ENCODE measurements around the gene MED27. TPM values are rescaled to one million over a fixed set of nuclear protein-coding genes. Genes with fewer than 3 reads are reported as not detected.

Gene MED27
- total RNA-seq, 1 donor from 2014 or later: 15.7 TPM

DNA sequence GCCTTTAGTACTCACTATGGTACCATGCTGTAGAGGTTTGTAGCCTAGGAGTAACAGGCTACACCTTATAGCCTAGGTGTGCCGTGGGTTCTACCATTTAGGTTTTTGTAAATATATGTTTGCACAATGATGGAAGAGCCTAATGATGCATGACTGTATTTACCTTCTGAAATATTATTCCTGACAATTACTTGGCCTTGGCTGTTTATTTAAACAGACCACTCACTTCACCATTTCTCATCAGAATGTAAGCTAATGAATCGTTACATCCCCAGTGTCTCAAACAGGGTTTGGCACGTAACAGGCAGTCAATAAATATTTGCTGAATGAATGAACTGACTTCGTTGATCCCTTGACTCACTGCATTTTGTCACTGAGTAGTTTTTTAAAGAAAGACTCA is 93.1 kb downstream of the MED27 start:
- no peaks in the 10 kb centered on the region for H3K27me3 ChIP-seq (ENCODE audit: low read depth)
- TF ChIP-seq, protein P1, sequence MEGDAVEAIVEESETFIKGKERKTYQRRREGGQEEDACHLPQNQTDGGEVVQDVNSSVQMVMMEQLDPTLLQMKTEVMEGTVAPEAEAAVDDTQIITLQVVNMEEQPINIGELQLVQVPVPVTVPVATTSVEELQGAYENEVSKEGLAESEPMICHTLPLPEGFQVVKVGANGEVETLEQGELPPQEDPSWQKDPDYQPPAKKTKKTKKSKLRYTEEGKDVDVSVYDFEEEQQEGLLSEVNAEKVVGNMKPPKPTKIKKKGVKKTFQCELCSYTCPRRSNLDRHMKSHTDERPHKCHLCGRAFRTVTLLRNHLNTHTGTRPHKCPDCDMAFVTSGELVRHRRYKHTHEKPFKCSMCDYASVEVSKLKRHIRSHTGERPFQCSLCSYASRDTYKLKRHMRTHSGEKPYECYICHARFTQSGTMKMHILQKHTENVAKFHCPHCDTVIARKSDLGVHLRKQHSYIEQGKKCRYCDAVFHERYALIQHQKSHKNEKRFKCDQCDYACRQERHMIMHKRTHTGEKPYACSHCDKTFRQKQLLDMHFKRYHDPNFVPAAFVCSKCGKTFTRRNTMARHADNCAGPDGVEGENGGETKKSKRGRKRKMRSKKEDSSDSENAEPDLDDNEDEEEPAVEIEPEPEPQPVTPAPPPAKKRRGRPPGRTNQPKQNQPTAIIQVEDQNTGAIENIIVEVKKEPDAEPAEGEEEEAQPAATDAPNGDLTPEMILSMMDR (IDR thresholded peaks at IDR 0.05): no peak
- no peak overlapping the region for H3K27ac ChIP-seq
- no peaks in the 10 kb centered on the region for H3K36me3 ChIP-seq
- intact Hi-C loops (cut with DNase I): no loop called here
- DNase-seq (no peak), ATAC-seq (no peak)
- no peak overlapping the region for H3K4me3 ChIP-seq
- H3K9me3 ChIP-seq: no peaks in the 10 kb centered on the region
- no peaks in the 10 kb centered on the region for H3K4me1 ChIP-seq

DNA sequence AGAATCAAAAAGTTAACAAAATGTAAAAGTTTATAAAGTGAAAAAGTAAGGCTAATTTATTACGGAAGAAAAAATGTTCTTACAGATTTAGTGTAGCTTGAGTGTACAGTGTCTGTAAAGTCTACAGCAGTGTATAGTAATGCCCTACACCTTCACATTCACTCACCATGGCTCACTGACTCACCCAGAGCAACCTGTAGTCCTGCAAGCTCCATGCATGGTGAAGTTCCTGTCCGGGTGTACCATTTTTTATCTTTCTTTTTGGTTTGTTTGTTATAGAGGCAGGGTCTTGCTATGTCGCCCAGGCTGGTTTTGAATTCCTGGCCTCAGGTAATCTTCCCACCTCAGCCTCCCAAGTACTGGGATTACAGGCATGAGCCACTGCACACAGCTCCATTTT is 93.6 kb downstream of the MED27 start:
- Histone ChIP-seq H3K27me3 (ENCODE audit: low read depth) (no peaks in the 10 kb centered on the region), H3K4me3 (no peak overlapping the region), H3K27ac (no peak overlapping the region), H3K36me3 (no peaks in the 10 kb centered on the region), H3K4me1 (no peaks in the 10 kb centered on the region), H3K9me3 (no peaks in the 10 kb centered on the region)
- no peak for DNase-seq
- TF ChIP-seq, protein P1 (IDR thresholded peaks at IDR 0.05): no peak
- intact Hi-C loops (cut with DNase I): no loop called here
- no peak for ATAC-seq

DNA sequence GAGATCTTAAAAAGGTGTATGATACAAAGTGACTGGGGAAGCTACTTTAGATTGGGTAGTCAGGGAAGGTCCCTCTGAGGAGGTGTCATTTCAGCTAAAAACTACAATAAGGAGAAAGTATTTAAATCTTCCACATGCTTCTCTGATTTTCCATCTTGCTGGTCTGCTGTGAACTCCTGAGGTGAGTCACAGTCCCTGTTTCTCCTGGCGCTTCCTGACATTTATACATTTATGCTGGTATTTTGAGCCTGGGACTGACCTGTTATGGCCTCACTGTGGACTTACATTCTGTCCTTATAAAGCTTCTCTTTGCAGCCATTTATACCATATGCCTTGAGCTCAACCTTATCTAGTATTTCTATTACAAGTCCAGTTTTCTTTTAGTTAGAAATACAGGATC is 95.1 kb downstream of the MED27 start:
- ATAC-seq (no peak), DNase-seq (no peak)
- TF ChIP-seq, protein P1 (IDR thresholded peaks at IDR 0.05): no peak
- intact Hi-C loops (cut with DNase I): no loop called here
- H3K4me3 ChIP-seq: no peak overlapping the region
- no peak overlapping the region for H3K27ac ChIP-seq
- H3K4me1 ChIP-seq: no peaks in the 10 kb centered on the region
- no peaks in the 10 kb centered on the region for H3K9me3 ChIP-seq
- no peaks in the 10 kb centered on the region for H3K36me3 ChIP-seq
- H3K27me3 ChIP-seq (ENCODE audit: low read depth): no peaks in the 10 kb centered on the region

DNA sequence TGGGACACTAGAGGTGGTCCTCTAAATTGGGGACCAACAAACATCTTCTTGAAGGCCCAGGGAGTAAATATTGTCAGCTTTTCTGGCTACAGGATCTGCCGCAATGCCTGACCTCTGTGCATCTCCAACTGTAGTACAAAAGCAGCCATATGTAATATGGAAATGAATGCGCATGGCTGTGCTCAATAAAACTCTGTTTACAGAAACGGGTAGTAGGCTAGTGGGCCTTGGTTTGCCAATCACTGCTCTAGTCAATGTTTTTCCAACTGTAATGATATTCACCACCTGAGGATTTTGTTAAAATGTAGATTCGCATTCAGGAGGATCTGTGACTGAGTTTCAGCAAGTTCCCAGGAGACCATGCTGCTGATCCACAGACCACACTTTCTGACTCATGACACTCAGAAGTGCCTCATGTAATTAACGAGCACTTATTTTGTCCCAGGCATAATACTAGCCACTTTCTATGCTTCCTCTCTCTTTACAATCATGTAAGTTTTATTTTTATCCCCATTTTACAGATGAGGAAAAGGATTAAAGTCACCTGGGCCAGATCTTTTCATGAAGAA is 96.9 kb downstream of the MED27 start:
- Histone ChIP-seq H3K9me3 (no peaks in the 10 kb centered on the region), H3K4me1 (no peaks in the 10 kb centered on the region), H3K27ac (no peak overlapping the region), H3K27me3 (ENCODE audit: low read depth) (no peaks in the 10 kb centered on the region), H3K4me3 (no peak overlapping the region), H3K36me3 (no peaks in the 10 kb centered on the region)
- ATAC-seq (no peak), DNase-seq (no peak)
- intact Hi-C loops (cut with DNase I): no loop called here
- TF ChIP-seq, protein P1 (IDR thresholded peaks at IDR 0.05): no peak

DNA sequence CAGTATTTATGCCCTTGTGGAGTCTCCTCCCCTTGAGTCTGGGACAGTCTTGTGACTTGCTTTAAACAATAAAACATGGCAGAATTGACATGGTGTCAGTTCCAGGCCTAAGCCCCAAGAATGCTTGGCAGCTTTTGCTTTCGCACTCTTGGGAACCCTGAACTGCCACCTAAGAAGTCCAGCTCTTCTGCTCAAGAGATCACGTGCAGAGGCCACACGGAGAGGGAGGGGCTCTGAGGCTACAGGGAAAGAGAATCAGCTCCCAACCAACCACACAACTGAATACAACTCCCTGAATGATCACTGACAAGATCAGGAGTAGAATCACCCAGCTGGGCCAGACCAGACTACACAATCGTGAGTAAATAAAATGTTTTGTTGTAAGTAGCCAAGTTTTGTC is 97.6 kb downstream of the MED27 start:
- peaks cover 4% of the 10 kb centered on the region for H3K4me1 ChIP-seq
- TF ChIP-seq, protein P1 (IDR thresholded peaks at IDR 0.05): no peak
- no peaks in the 10 kb centered on the region for H3K27me3 ChIP-seq (ENCODE audit: low read depth)
- intact Hi-C loops (cut with DNase I): no loop called here
- H3K36me3 ChIP-seq: no peaks in the 10 kb centered on the region
- no peak overlapping the region for H3K27ac ChIP-seq
- no peaks in the 10 kb centered on the region for H3K9me3 ChIP-seq
- H3K4me3 ChIP-seq: no peak overlapping the region
- ATAC-seq (no peak), DNase-seq (no peak)
